CD4-positive, CD25-positive, alpha-beta regulatory T cell (primary cell): ENCODE measurements around the gene MROH7. TPM values are rescaled to one million over a fixed set of nuclear protein-coding genes. Genes with fewer than 3 reads are reported as not detected.

ENCODE experiments used
- ATAC-seq, 2 donors: fragments of 150-1000 bp; cut with Tn5 transposase; one replicate each; pipeline ENCODE4 v1.10.0; 2021; ENCODE audit warnings: low read depth in 2 of 2, moderate number of reproducible peaks in 2 of 2, moderate library complexity in 1 of 2
- DNase-seq, 3 donors: peaks; one replicate each; pipeline versions ENCODE4 v3.0.0 to v3.0.0-alpha.2; 2012 to 2022; ENCODE audit warnings: mixed read lengths in 1 of 3
- H3K27ac ChIP-seq: one replicate; pipeline ENCODE4 v1.7.0; 2013; ENCODE audit warnings: mild to moderate bottlenecking, low read length; ENCODE audit not compliant: insufficient read depth, poor library complexity, severe bottlenecking
- H3K27me3 ChIP-seq: one replicate; pipeline ENCODE4 v1.7.0; 2013; ENCODE audit warnings: low read length; ENCODE audit not compliant: control insufficient read depth, insufficient read depth
- H3K36me3 ChIP-seq: one replicate; pipeline ENCODE4 v1.7.0; 2013; ENCODE audit warnings: mild to moderate bottlenecking, low read length, moderate library complexity; ENCODE audit not compliant: control insufficient read depth, insufficient read depth
- H3K4me1 ChIP-seq: 2 replicates; pipeline ENCODE4 v1.7.0; 2013; ENCODE audit warnings: mild to moderate bottlenecking, low read length; ENCODE audit not compliant: insufficient read depth, control insufficient read depth, poor library complexity, severe bottlenecking
- H3K4me3 ChIP-seq: one replicate; pipeline ENCODE4 v1.7.0; 2013; ENCODE audit warnings: low read depth, mild to moderate bottlenecking, low read length, moderate library complexity
- H3K9me3 ChIP-seq, 2 experiments: 1 replicate in 1 of 2; 2 replicates in 1 of 2; pipeline ENCODE4 v1.7.0; 2013; ENCODE audit warnings: low read length in 2 of 2, mild to moderate bottlenecking in 1 of 2, moderate library complexity in 1 of 2; ENCODE audit not compliant: control insufficient read depth in 2 of 2
- H3K27ac Mint-ChIP-seq, 3 donors: one replicate each; pipeline ENCODE4 v1.8.0; 2020 to 2022; ENCODE audit warnings: mild to moderate bottlenecking in 3 of 3, mixed read lengths in 3 of 3, moderate library complexity in 2 of 3
- H3K27me3 Mint-ChIP-seq: one replicate; pipeline ENCODE4 v1.8.0; 2022; ENCODE audit warnings: mild to moderate bottlenecking, mixed read lengths
- H3K36me3 Mint-ChIP-seq: one replicate; pipeline ENCODE4 v1.8.0; 2020; ENCODE audit warnings: mixed read lengths
- H3K4me1 Mint-ChIP-seq, 4 donors: one replicate each; pipeline ENCODE4 v1.8.0; 2020 to 2022; ENCODE audit warnings: mixed read lengths in 4 of 4, mild to moderate bottlenecking in 1 of 4
- H3K4me3 Mint-ChIP-seq, 4 donors: one replicate each; pipeline ENCODE4 v1.8.0; 2020 to 2022; ENCODE audit warnings: mild to moderate bottlenecking in 4 of 4, mixed read lengths in 4 of 4, moderate library complexity in 3 of 4
- H3K9me3 Mint-ChIP-seq, 7 donors: one replicate each; pipeline ENCODE4 v1.8.0; 2020 to 2022; ENCODE audit warnings: mixed read lengths in 7 of 7, mild to moderate bottlenecking in 3 of 7, moderate library complexity in 2 of 7
- polyA plus RNA-seq, 4 donors: library from polyadenylated mRNA; unstranded; fragments of 300-500 nt; fragmentation: Illumina TruSeq; gene quantifications; one replicate each; pipeline ENCODE4 v1.2.3, GENCODE V29; 2021
- total RNA-seq: library from RNA; stranded (reverse); gene quantifications from one replicate; pipeline ENCODE4 v1.2.3, GENCODE V29; 2022

Gene MROH7
- total and polyA plus RNA-seq, 5 donors from 2014 or later = not detected

DNA sequence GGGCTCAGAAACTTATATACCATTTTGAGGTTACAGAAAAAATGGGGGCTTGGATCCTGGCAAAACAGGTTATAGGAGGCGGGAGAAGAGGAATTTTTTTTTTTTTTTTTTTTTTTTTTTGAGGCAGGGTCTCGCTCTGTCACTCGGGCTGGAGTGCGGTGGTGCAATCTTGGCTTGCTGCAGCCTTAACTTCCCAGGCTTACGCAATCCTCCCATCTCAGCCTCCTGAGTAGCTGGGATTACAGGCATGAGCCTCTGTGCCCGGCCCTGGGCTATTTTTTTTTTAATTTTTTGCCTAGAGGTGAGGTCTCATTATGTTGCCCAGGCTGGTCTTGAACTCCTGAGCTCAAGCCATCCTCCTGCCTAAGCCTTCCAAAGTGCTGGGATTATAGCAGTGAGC, 24.7 kb downstream of the MROH7 start:
- H3K4me1 ChIP-seq = no peaks in the 10 kb centered on the region
- H3K9me3 Mint-ChIP-seq = peaks cover 0 to 2% (median 0%) of the 10 kb centered on the region in 7 donors
- H3K36me3 ChIP-seq = no peaks in the 10 kb centered on the region
- no peak overlapping the region for H3K4me3 ChIP-seq
- H3K27ac ChIP-seq = no peak overlapping the region
- H3K27me3 ChIP-seq = no peaks in the 10 kb centered on the region
- ATAC-seq = no peak
- H3K4me3 Mint-ChIP-seq = no peak overlapping the region
- no peaks in the 10 kb centered on the region for H3K9me3 ChIP-seq
- peaks cover 5% of the 10 kb centered on the region for H3K27me3 Mint-ChIP-seq
- H3K27ac Mint-ChIP-seq = no peak overlapping the region
- H3K4me1 Mint-ChIP-seq = no peaks in the 10 kb centered on the region
- DNase-seq = no peak
- H3K36me3 Mint-ChIP-seq = no peaks in the 10 kb centered on the region

DNA sequence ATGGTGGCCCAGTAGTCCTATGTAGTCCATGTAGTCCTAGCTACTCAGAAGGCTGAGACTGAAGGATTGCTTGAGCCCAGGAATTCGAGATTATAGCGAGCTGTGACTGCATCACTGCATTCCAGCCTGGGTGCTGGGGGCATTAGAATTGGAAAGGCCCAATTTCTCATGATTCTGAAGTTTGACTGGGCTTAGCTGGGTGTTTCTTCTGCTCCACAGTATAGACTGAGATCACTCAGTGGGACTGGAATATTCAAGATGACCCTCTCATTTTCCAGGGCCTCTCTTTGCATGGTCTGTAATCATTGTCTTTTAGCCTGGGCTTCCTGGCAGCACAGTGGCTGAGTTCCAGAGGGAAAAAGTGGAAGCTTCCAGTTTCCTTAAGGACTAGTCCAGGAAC, 26.2 kb downstream of the MROH7 start:
- Mint-ChIP-seq H3K4me1 (peaks cover 0 to 7% (median 4%) of the 10 kb centered on the region in 4 donors), H3K9me3 (no peaks in the 10 kb centered on the region)
- H3K4me3 ChIP-seq = no peak overlapping the region

DNA sequence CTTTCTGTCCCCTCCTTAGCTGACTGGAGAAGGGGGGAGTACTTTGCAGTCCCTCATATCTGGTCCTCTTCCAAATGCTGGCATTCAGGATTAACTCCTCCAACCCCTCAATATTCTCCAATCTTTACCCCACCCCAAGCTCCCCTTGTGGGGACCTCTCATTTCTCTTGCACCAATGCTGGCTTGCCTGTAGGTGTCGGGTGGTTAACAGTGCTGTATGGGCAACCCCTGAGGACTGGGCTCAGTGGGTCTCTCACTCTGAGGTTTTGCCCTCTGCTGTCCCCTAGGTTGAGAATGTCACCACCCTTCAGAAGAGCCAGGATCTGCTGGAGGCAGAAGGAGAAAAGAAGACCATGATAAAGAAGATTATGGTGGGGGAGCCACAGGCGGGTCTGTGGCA, 27.0 kb downstream of the MROH7 start:
- H3K4me3 Mint-ChIP-seq = no peak overlapping the region
- Histone ChIP-seq H3K27ac (no peak overlapping the region), H3K4me3 (no peak overlapping the region), H3K9me3 (no peaks in the 10 kb centered on the region), H3K36me3 (no peaks in the 10 kb centered on the region), H3K4me1 (no peaks in the 10 kb centered on the region), H3K27me3 (no peaks in the 10 kb centered on the region)
- no peak overlapping the region for H3K27ac Mint-ChIP-seq
- DNase-seq (no peak), ATAC-seq (no peak)
- H3K36me3 Mint-ChIP-seq = no peaks in the 10 kb centered on the region
- H3K9me3 Mint-ChIP-seq = no peaks in the 10 kb centered on the region
- H3K4me1 Mint-ChIP-seq = peaks cover 0 to 7% (median 4%) of the 10 kb centered on the region in 4 donors
- H3K27me3 Mint-ChIP-seq = peaks cover 5% of the 10 kb centered on the region

More for the DNA sequence above, 26.2 kb downstream of the MROH7 start:
- no peak overlapping the region for H3K27ac Mint-ChIP-seq
- DNase-seq (no peak), ATAC-seq (no peak)
- H3K36me3 Mint-ChIP-seq = no peaks in the 10 kb centered on the region
- H3K27ac ChIP-seq = no peak overlapping the region
- peaks cover 5% of the 10 kb centered on the region for H3K27me3 Mint-ChIP-seq
- H3K4me3 Mint-ChIP-seq = no peak overlapping the region
- H3K27me3 ChIP-seq = no peaks in the 10 kb centered on the region
- H3K4me1 ChIP-seq = no peaks in the 10 kb centered on the region
- no peaks in the 10 kb centered on the region for H3K9me3 ChIP-seq
- H3K36me3 ChIP-seq = no peaks in the 10 kb centered on the region

DNA sequence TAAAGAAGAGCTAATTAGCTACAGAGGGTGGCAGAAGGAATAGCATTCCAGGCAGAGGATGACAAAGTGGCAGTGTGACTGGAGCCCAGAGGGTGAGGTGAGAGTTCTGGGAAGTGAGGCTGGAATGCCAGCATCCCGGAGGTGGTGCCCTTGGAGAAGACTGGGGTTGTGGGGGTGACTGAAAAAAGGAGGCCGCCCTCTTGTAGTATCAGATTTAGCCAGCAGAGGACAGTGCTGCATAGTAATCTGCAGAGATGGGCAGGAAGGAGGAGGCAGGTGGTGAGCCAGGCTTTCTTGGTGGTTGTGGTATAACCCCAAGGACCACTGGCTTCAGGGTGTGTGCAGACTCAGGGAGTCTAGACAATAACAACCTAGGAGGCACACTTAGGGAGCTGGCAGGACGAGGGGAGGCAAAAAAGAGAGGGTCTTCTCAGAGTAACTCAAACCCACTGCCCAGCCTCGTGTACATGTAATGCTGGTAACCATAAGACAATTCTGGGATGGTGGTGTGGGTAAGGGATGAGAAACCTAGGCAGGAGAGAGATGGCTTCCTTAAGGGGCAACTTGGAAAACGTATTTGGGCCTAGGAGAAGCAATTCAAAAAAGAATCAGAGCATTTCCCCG, 30.5 kb downstream of the MROH7 start:
- Histone ChIP-seq H3K9me3 (no peaks in the 10 kb centered on the region), H3K27ac (no peak overlapping the region), H3K27me3 (no peaks in the 10 kb centered on the region), H3K4me3 (no peak overlapping the region), H3K36me3 (no peaks in the 10 kb centered on the region), H3K4me1 (no peaks in the 10 kb centered on the region)
- Mint-ChIP-seq H3K4me3 (no peak overlapping the region), H3K9me3 (no peaks in the 10 kb centered on the region), H3K4me1 (peaks cover 0 to 7% (median 4%) of the 10 kb centered on the region in 4 donors), H3K27ac (no peak overlapping the region), H3K27me3 (peaks cover 10% of the 10 kb centered on the region), H3K36me3 (no peaks in the 10 kb centered on the region)
- ATAC-seq (peak; percentile 74 to 77), DNase-seq (peak; percentile 29 to 68 (median 60))

DNA sequence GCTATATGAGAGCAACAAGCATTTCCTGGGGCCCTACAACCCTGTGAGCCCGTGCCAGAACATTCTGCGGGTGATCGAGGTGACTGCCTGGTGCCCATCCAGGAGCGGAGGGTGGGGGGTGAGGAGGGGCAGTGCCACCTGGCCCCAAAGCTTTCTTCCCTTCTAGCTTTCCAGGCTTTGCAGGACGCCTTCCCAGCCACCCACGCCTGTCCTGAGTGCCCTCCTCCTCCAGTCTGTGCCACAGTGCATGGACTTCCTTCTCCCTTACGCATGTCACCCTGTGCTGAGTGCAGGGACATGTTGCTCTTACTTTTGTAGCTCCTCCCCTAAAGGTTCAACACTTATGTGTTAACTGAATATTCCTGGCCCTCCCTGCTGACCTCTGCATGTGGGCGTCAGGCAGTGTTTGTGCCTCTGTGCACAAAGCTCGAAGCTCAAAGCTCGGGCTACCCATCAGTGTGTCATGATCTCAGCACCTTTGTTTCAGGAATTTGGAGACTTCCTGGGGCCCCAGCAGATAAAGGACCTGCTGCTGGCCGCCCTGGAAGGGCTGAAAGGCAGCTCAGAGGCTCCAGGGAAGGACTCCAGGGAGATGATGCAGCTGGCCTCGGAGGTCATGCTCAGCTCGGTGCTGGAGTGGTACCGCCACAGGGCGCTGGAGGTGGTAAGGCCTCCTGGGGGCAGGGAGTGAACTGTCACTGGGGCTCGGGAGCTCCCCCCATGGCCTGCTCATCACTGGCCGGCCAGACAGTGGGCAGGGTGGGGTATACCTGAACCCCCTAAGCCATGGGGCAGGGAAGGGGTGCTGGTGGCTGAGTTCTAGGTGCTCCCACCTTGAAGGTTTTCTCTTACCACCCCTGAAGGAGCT, 37.4 kb downstream of the MROH7 start:
- DNase-seq (no peak), ATAC-seq (peak in 1 of 2 donors; percentile 45)
- Histone ChIP-seq H3K4me3 (no peak overlapping the region), H3K27me3 (no peaks in the 10 kb centered on the region), H3K4me1 (no peaks in the 10 kb centered on the region), H3K36me3 (no peaks in the 10 kb centered on the region), H3K9me3 (no peaks in the 10 kb centered on the region), H3K27ac (no peak overlapping the region)
- no peaks in the 10 kb centered on the region for H3K36me3 Mint-ChIP-seq
- no peak overlapping the region for H3K27ac Mint-ChIP-seq
- H3K4me3 Mint-ChIP-seq = no peak overlapping the region
- H3K27me3 Mint-ChIP-seq = peaks cover 5% of the 10 kb centered on the region
- H3K9me3 Mint-ChIP-seq = no peaks in the 10 kb centered on the region
- no peaks in the 10 kb centered on the region for H3K4me1 Mint-ChIP-seq

DNA sequence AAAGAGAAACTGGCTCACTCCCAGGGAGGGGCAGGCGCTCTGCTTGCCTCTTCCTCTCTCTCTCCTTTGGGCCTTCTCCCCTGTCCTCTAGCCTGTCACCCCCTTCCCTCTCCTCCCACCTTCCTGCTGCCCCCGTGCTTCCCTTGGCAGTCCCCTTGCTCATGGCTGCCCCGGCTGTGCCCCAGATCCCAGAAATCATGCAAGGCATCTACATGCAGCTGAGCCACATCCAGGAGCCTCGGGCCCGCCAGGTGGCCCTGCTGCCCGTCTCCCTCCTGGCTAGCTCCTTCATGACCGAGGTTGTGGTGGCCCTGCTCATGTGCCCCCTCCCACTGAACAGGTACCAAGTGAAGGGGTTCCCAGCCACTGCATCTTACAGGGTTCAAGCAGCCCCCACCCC, 38.1 kb downstream of the MROH7 start:
- Mint-ChIP-seq H3K27me3 (peaks cover 4% of the 10 kb centered on the region), H3K4me1 (no peaks in the 10 kb centered on the region), H3K36me3 (no peaks in the 10 kb centered on the region), H3K9me3 (no peaks in the 10 kb centered on the region), H3K27ac (no peak overlapping the region), H3K4me3 (no peak overlapping the region)
- Histone ChIP-seq H3K27ac (no peak overlapping the region), H3K4me3 (no peak overlapping the region), H3K9me3 (no peaks in the 10 kb centered on the region), H3K4me1 (no peaks in the 10 kb centered on the region), H3K27me3 (no peaks in the 10 kb centered on the region), H3K36me3 (no peaks in the 10 kb centered on the region)
- no peak for DNase-seq
- ATAC-seq = no peak

DNA sequence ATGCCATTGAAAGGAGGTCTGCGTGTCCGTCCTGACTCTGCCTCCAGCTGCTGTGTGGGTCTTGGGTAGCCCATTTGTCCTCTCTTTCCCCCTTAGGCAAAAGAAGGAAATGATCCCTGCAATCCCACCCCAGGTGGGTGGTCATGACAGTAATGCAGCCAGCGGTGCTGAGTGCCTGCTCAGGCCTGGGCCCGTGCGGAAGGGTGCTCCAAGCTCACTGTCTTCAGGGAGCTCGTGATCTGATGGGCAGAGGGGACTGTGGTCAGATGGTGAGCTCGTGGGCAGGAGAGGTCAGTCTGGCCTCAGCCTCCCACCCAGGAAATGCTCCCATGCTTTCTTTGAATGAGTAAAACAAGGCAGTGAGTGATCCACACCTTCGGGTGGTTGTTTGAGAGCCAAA, 38.8 kb downstream of the MROH7 start:
- no peaks in the 10 kb centered on the region for H3K36me3 Mint-ChIP-seq
- DNase-seq (no peak), ATAC-seq (no peak)
- no peak overlapping the region for H3K27ac Mint-ChIP-seq
- H3K4me3 Mint-ChIP-seq = peak overlapping the region in 1 of 4 donors; percentile 29
- no peaks in the 10 kb centered on the region for H3K27me3 Mint-ChIP-seq
- Histone ChIP-seq H3K9me3 (no peaks in the 10 kb centered on the region), H3K27ac (no peak overlapping the region), H3K4me3 (no peak overlapping the region), H3K27me3 (no peaks in the 10 kb centered on the region), H3K36me3 (no peaks in the 10 kb centered on the region), H3K4me1 (no peaks in the 10 kb centered on the region)
- no peaks in the 10 kb centered on the region for H3K4me1 Mint-ChIP-seq
- no peaks in the 10 kb centered on the region for H3K9me3 Mint-ChIP-seq

DNA sequence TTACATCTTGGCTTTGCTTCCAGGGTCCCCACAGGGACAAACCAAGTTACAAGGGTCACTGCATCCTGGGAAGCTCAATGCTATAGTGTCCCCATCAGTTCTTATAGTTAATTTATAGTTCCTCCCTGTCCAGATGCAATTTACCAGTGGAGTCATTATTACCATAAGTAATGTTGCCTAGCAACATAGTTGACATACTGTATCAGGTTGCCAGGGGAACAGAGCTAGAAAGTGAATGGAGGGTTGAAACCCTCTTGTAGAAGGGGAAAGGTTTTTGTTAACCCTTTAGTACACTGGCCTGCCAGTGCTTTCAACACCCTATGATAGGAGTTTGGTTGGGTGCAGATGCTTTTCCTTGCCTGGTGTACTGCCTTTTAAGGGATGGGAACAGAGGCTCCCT, 39.8 kb downstream of the MROH7 start:
- H3K9me3 Mint-ChIP-seq = no peaks in the 10 kb centered on the region
- no peak overlapping the region for H3K4me3 Mint-ChIP-seq
- Histone ChIP-seq H3K27ac (no peak overlapping the region), H3K9me3 (no peaks in the 10 kb centered on the region), H3K36me3 (no peaks in the 10 kb centered on the region), H3K27me3 (no peaks in the 10 kb centered on the region), H3K4me3 (no peak overlapping the region), H3K4me1 (no peaks in the 10 kb centered on the region)
- DNase-seq (no peak), ATAC-seq (no peak)
- no peak overlapping the region for H3K27ac Mint-ChIP-seq
- H3K36me3 Mint-ChIP-seq = no peaks in the 10 kb centered on the region
- no peaks in the 10 kb centered on the region for H3K4me1 Mint-ChIP-seq
- no peaks in the 10 kb centered on the region for H3K27me3 Mint-ChIP-seq
